ENCODE data around the gene C6orf163.

DNA sequence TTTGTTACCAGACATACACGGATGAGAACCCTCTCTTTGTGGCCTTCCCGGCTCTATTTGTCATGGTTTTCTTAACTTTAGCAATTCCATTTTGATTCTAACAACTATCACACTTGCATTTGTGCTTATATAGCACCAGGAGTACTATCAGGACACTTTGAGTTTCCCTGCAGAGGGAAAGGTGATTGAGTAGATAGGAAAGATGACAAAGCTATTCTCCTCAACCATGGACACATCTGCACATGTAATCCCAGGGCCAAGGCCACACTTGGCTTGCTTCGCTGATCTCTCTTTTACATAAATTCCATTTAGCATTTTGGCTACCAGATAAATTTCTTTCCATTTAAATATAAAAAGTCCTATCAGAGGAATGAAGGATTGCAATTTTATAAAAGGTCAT lies 39.8 kb downstream of the C6orf163 start:
- TF ChIP-seq, protein P1, sequence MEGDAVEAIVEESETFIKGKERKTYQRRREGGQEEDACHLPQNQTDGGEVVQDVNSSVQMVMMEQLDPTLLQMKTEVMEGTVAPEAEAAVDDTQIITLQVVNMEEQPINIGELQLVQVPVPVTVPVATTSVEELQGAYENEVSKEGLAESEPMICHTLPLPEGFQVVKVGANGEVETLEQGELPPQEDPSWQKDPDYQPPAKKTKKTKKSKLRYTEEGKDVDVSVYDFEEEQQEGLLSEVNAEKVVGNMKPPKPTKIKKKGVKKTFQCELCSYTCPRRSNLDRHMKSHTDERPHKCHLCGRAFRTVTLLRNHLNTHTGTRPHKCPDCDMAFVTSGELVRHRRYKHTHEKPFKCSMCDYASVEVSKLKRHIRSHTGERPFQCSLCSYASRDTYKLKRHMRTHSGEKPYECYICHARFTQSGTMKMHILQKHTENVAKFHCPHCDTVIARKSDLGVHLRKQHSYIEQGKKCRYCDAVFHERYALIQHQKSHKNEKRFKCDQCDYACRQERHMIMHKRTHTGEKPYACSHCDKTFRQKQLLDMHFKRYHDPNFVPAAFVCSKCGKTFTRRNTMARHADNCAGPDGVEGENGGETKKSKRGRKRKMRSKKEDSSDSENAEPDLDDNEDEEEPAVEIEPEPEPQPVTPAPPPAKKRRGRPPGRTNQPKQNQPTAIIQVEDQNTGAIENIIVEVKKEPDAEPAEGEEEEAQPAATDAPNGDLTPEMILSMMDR (IDR thresholded peaks at IDR 0.05): no peak
- no peak for TF ChIP-seq POLR2A (IDR thresholded peaks at IDR 0.05)
